CD4-positive, alpha-beta T cell (primary cell): ENCODE results near the gene APOA5. TPM values are rescaled to one million over a fixed set of nuclear protein-coding genes. Genes with fewer than 3 reads are reported as not detected.
A peak's percentile ranks its signal among the peaks of the same experiment; 100 is the strongest.

Source experiments
- ATAC-seq: fragments of 200-7000 bp; cut with Tn5 transposase; one replicate; pipeline ENCODE4 v1.10.0; 2022; ENCODE audit warnings: mild to moderate bottlenecking; ENCODE audit not compliant: poor library complexity
- CTCF ChIA-PET: fragments of 350-600 bp; sonication (Branson Sonifier 250); formaldehyde crosslinking; loops from one replicate; lab custom pipeline; 2021; ENCODE audit warnings: antibody characterized with exemption, inconsistent platforms; lab: Charles Lee
- POLR2A ChIA-PET: fragments of 350-600 bp; sonication (Branson Sonifier 250); formaldehyde crosslinking; loops from one replicate; lab custom pipeline; 2021; ENCODE audit warnings: antibody characterized with exemption, inconsistent platforms; lab: Charles Lee
- DNase-seq, 14 experiments: peaks; one replicate each; pipeline ENCODE4 v3.0.0-alpha.2; 2013 to 2020; ENCODE audit warnings: mixed read lengths in 2 of 14
- H3K27ac ChIP-seq, 2 donors: one replicate each; pipeline versions ENCODE4 v1.5.1 to v1.7.0; 2013; ENCODE audit warnings: low read length in 2 of 2, low read depth in 1 of 2, mild to moderate bottlenecking in 1 of 2
- H3K27me3 ChIP-seq, 2 experiments: 1 replicate in 1 of 2; 2 replicates in 1 of 2; pipeline versions ENCODE4 v1.6.1 to v1.7.0; 2013; ENCODE audit warnings: low read length in 2 of 2, control low read depth in 1 of 2, mild to moderate bottlenecking in 1 of 2, moderate library complexity in 1 of 2; ENCODE audit not compliant: insufficient read depth in 2 of 2, control insufficient read depth in 1 of 2
- H3K36me3 ChIP-seq: one replicate; pipeline ENCODE4 v1.6.1; 2013; ENCODE audit warnings: low read length, control low read depth; ENCODE audit not compliant: insufficient read depth
- H3K4me1 ChIP-seq: one replicate; pipeline ENCODE4 v1.6.1; 2013; ENCODE audit warnings: low read length, control low read depth; ENCODE audit not compliant: insufficient read depth
- H3K4me3 ChIP-seq: one replicate; pipeline ENCODE4 v1.5.1; 2013; ENCODE audit warnings: mild to moderate bottlenecking, low read length, moderate library complexity
- H3K9me3 ChIP-seq, 2 experiments: 1 replicate in 1 of 2; 2 replicates in 1 of 2; pipeline versions ENCODE4 v1.6.1 to v1.7.0; 2013; ENCODE audit warnings: low read length in 2 of 2, mild to moderate bottlenecking in 2 of 2, control low read depth in 1 of 2, moderate library complexity in 1 of 2; ENCODE audit not compliant: control insufficient read depth in 1 of 2, insufficient read depth in 1 of 2
- H3K27ac Mint-ChIP-seq: one replicate; pipeline ENCODE4 v1.8.0; 2020; ENCODE audit warnings: mixed read lengths
- H3K27me3 Mint-ChIP-seq: one replicate; pipeline ENCODE4 v1.8.0; 2021; ENCODE audit warnings: mixed read lengths
- H3K36me3 Mint-ChIP-seq: one replicate; pipeline ENCODE4 v1.8.0; 2021; ENCODE audit warnings: low read depth, mixed read lengths
- H3K4me1 Mint-ChIP-seq: one replicate; pipeline ENCODE4 v1.8.0; 2021; ENCODE audit warnings: low read depth, mixed read lengths
- H3K4me3 Mint-ChIP-seq: one replicate; pipeline ENCODE4 v1.8.0; 2020; ENCODE audit warnings: mild to moderate bottlenecking, mixed read lengths
- H3K9me3 Mint-ChIP-seq: one replicate; pipeline ENCODE4 v1.8.0; 2020; ENCODE audit warnings: mixed read lengths
- intact Hi-C, 2 experiments: fragments of 100-400 bp; cut with DNase I in 1 of 2; cut with micrococcal nuclease in 1 of 2; formaldehyde crosslinking; loops; one replicate each; pipeline versions ENCODE4 v1.15.1 to v1.9.0; 2023 to 2025; cut with DNase I, micrococcal nuclease
- total RNA-seq, 174 experiments: library from RNA in 2 of 174; stranded (reverse) in 2 of 174; gene quantifications; one replicate each; pipeline ENCODE4 v1.2.3 and lab custom pipeline; 2021 to 2026
- TF ChIP-seq, protein P1 (sequence below): fragments of 200-600 bp; IDR thresholded peaks from one replicate; pipeline ENCODE4 v1.8.0; 2022; ENCODE audit warnings: antibody characterized with exemption, mild to moderate bottlenecking

APOA5 gene
- total RNA-seq, 2 experiments from 2014 or later, result not detected

DNA sequence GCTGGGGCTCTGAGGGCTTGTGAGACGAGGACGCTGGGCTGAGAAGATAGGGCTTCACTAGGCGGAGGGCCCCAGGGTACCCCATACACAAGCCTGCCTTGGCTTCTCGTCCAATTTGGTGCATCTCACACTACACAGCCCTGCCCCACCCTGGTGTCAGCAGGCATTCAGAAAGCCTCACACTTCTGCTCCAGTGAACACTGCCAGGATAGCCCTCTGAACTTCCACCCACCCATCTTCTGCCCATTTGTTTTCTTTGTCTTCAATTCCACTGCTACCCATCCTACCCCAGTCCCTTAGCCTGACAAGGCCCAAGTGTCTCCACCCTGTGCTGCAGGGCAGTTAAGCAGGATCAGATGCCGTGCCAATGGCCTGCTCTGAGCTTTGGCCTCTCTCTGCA, 17.0 kb downstream of the APOA5 start:
- H3K36me3 ChIP-seq, result peaks cover 31% of the 10 kb centered on the region
- intact Hi-C loops, result loop anchor here in 1 of 2 experiments (1.0 to 5.0 kb wide), 3 partner anchors 12 to 553 kb away; partner anchors contain the start of genes CEP164, PCSK7 and RNF214
- Mint-ChIP-seq H3K4me3 (peak overlapping the region; percentile 54), H3K9me3 (no peaks in the 10 kb centered on the region), H3K36me3 (peaks cover 63% of the 10 kb centered on the region), H3K27ac (peak overlapping the region; percentile 77), H3K27me3 (no peaks in the 10 kb centered on the region), H3K4me1 (peaks cover 38% of the 10 kb centered on the region)
- TF ChIP-seq, protein P1, sequence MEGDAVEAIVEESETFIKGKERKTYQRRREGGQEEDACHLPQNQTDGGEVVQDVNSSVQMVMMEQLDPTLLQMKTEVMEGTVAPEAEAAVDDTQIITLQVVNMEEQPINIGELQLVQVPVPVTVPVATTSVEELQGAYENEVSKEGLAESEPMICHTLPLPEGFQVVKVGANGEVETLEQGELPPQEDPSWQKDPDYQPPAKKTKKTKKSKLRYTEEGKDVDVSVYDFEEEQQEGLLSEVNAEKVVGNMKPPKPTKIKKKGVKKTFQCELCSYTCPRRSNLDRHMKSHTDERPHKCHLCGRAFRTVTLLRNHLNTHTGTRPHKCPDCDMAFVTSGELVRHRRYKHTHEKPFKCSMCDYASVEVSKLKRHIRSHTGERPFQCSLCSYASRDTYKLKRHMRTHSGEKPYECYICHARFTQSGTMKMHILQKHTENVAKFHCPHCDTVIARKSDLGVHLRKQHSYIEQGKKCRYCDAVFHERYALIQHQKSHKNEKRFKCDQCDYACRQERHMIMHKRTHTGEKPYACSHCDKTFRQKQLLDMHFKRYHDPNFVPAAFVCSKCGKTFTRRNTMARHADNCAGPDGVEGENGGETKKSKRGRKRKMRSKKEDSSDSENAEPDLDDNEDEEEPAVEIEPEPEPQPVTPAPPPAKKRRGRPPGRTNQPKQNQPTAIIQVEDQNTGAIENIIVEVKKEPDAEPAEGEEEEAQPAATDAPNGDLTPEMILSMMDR, result no peak
- POLR2A ChIA-PET, result interaction anchor here (1.2 to 4.8 kb wide), 5 partner anchors 12 to 324 kb away, joined by 3 to 64 read pairs (median 5); partner anchors contain the start of genes SIK3 and ZPR1
- no peak overlapping the region for H3K27ac ChIP-seq
- DNase-seq, result peak in 1 of 14 experiments; percentile 17
- H3K4me1 ChIP-seq, result peaks cover 23% of the 10 kb centered on the region
- CTCF ChIA-PET, result no interaction called here
- H3K4me3 ChIP-seq, result no peak overlapping the region
- ATAC-seq, result no peak
- H3K9me3 ChIP-seq, result no peaks in the 10 kb centered on the region
- H3K27me3 ChIP-seq, result no peaks in the 10 kb centered on the region

DNA sequence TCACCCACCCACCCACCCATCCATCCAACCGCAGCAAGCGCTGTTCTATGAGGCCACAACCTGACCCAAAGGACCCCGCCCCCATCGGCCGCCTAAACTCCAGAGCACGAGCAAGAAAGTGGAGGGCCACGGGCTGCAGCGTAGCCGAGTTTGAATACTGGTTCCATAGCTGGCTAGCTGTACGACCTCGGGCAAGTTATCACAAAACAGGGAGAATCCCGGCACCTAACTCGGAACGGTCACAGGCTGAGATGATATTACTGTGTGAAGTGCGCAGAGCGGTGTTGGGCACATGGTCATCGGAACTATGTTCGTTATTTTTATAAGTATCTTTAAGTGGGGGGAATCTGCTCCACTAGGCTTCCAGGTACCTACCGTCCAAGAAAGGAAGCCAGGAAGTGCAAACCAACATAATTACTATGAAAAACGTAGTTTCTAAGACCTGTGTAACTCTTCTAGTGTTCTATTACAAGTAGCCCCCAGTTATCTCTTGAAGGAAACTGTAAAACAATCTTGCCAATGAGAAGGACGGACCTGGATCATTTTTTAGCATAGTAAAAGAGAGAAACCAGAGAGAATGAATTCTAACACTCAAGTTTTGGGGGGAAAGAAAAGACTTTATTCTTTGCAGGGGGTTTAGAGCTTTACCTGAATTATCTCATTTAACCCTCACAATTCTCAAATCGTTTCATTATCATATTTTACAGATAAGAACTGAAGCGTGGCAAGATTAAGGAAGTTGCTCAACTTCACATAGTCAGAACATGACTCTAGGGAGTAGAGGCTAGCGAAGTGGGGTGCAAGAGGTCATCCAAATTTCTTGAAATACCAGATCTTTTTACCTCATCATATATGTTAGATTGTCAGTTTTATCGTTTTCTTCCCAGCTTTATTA, 18.2 kb downstream of the APOA5 start:
- ChIA-PET POLR2A (interaction anchor here (0.6 to 4.8 kb wide), 9 partner anchors 11 to 370 kb away, joined by 3 to 64 read pairs (median 5); partner anchors contain the start of genes PAFAH1B2, SIK3 and ZPR1), CTCF (interaction anchor here (0.8 to 3.7 kb wide), 5 partner anchors 11 to 62 kb away, joined by 3 to 13 read pairs (median 4); partner anchors contain the start of gene APOA5)
- Histone ChIP-seq H3K4me1 (peaks cover 23% of the 10 kb centered on the region), H3K36me3 (peaks cover 29% of the 10 kb centered on the region), H3K27ac (peak overlapping the region; percentile 75 to 79), H3K27me3 (no peaks in the 10 kb centered on the region), H3K9me3 (no peaks in the 10 kb centered on the region), H3K4me3 (peak overlapping the region; percentile 92)
- H3K9me3 Mint-ChIP-seq, result no peaks in the 10 kb centered on the region
- peak overlapping the region; percentile 95 for H3K27ac Mint-ChIP-seq
- TF ChIP-seq, protein P1, result peak; percentile 5
- peak overlapping the region; percentile 99 for H3K4me3 Mint-ChIP-seq
- peaks cover 45% of the 10 kb centered on the region for H3K4me1 Mint-ChIP-seq
- H3K27me3 Mint-ChIP-seq, result no peaks in the 10 kb centered on the region
- peak in 2 of 14 experiments; percentile 16 to 25 for DNase-seq
- intact Hi-C loops, result loop anchor here (1.0 to 5.0 kb wide), 4 partner anchors 15 to 554 kb away; partner anchors contain the start of genes CEP164 (in 1 of the 2), PCSK7 (in 1 of the 2), RNF214 (in 1 of the 2) and SIK3 (in 1 of the 2)
- H3K36me3 Mint-ChIP-seq, result peaks cover 60% of the 10 kb centered on the region
- peak; percentile 2 for ATAC-seq

DNA sequence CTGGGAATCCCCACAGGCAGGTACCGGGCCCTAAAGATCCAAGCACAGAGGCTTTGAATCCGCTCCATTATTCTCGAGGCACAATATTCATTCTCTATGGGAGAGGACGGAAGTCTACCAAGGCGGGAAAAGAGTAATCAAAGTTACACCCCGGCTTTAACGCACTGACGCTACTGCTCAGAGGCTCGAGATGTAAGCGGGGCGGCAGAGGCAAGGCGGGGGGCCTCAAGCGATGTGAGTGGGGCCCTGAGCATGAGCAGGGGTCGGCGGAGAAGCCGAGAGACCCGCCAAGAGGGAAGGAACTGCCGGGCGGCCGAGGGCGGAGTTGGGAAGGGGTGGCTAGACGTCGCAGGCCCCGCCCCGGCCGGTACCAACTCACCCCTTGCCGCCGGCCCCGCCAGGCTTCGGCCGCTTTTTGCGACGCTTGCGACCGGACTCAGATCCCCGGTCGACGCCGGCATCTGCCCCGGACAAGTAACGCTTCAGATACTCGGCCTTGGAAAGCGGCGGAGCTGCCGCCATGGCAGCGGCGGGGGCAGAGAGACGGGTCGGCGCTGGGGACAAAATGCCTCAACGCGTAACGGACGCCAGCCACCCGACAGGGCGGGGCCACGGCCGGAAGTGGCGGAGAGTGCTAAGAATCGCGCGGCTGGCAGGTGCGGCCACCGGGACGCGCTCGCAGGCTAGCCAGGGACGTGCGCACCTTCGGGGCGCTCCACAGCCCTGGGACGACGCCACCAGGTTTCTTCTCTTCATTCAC, 19.1 kb downstream of the APOA5 start, which contains the start of gene BUD13:
BUD13 (minus strand) TSS at position 545 of the 760 bp plus-strand sequence; CDS start at position 522, 23 bp downstream.
- Mint-ChIP-seq H3K27me3 (no peaks in the 10 kb centered on the region), H3K27ac (peak within 1 kb of the TSS; percentile 95), H3K36me3 (peaks cover 51% of the 10 kb centered on the region), H3K4me3 (peak within 1 kb of the TSS; percentile 99), H3K4me1 (peaks cover 45% of the 10 kb centered on the region), H3K9me3 (no peaks in the 10 kb centered on the region)
- ATAC-seq, result peak; percentile 92
- TF ChIP-seq, protein P1, result peak; percentile 16
- H3K27ac ChIP-seq, result peak within 1 kb of the TSS; percentile 87 to 90
- H3K4me3 ChIP-seq, result peak within 1 kb of the TSS; percentile 92
- intact Hi-C loops, result loop anchor here (1.0 to 5.0 kb wide), 5 partner anchors 16 to 555 kb away; partner anchors contain the start of genes ZPR1 (in 2 of the 2), CEP164 (in 1 of the 2), PCSK7 (in 1 of the 2) and RNF214 (in 1 of the 2)
- POLR2A ChIA-PET, result interaction anchor here (0.7 to 4.8 kb wide), 5 partner anchors 8 to 371 kb away, joined by 3 to 64 read pairs (median 9); partner anchors contain the start of genes PAFAH1B2 and ZPR1
- H3K9me3 ChIP-seq, result no peaks in the 10 kb centered on the region
- no peaks in the 10 kb centered on the region for H3K27me3 ChIP-seq
- peaks cover 23% of the 10 kb centered on the region for H3K36me3 ChIP-seq
- peak; percentile 90 to 96 (median 94) for DNase-seq
- CTCF ChIA-PET, result interaction anchor here (0.8 to 3.7 kb wide), 6 partner anchors 11 to 63 kb away, joined by 3 to 13 read pairs (median 4); partner anchors contain the start of genes APOA5 and ZPR1
- H3K4me1 ChIP-seq, result peaks cover 23% of the 10 kb centered on the region
